GM21367 (cell line): ENCODE measurements around the gene EXOC3.
"Not testable (repeated sequence)": the region's sequence is repeated elsewhere in the genome, so short reads cannot be mapped to it uniquely, and the experiment has no call there.

ENCODE experiments used
- ATAC-seq: cut with Tn5 transposase; IDR thresholded peaks from one replicate; pipeline ENCODE4 v1.9.1; 2021; ENCODE audit not compliant: unreplicated experiment

The EXOC3 gene

GRCh38 chr5:485113-485945 lies 42.4 kb downstream of the EXOC3 start:
- no peak for ATAC-seq

DNA sequence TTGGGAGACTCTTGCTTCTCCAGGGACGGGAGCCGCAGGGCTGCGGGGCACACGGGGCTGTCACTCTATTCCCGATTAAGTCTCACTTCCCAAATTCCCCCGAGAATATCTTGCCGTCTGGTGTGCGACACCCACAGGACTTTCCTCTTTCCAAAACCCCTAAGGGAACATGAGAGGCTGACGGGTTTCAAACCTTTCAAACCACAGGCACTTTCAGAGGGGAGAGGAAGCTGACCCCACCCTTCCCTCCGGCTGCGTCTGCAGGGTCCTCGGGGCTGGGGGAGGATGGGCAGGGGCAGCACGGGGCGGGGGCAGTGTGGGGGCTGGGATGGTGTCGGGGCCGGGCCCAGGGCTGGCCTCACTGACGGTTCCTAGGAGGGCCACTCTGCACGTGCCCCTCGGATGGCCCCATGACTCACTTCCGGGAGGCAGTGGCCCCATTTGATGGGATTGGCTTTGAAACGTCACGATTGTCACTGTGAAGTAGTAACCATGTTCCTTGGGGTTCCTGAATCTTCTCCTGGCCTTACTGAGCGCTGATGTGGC lies 43.0 kb downstream of the EXOC3 start:
- no peak for ATAC-seq

DNA sequence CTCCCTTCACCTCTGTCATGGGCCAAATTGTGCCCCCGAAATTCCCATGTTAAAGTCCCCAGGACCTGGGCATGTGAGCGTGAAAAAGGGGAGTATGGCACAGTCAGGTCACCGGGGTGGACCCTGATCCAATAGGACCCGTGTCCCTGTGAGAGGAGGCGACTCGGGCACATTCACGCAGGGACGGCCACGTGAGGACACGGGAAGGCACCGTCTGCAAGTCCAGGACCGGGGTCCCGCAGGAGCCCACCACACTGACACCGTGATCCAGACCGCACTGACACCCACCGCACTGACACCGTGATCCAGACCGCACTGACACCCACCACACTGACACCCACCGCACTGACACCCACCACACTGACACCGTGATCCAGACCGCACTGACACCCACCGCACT lies 43.6 kb downstream of the EXOC3 start:
- ATAC-seq: not testable (repeated sequence)

DNA sequence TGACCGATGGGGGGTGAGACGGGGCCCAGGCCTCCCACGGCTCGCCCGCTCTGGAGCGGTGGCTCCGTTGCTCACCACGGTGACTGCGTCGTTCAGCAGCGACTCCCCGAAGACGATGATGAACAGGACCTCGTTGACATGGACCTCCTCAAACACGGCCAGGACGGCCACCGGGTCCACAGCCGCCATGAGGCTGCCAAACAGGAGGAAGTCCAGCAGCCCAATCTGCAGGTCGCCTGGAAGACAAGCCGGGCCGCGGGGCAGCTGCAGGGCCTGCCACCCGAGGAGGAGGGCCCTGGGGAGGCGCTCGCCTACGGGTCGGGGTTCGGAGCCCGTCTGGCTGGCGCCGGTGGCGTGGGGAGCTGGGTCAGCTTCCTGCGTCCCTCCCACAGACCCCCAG lies 45.3 kb downstream of the EXOC3 start:
- no peak for ATAC-seq

DNA sequence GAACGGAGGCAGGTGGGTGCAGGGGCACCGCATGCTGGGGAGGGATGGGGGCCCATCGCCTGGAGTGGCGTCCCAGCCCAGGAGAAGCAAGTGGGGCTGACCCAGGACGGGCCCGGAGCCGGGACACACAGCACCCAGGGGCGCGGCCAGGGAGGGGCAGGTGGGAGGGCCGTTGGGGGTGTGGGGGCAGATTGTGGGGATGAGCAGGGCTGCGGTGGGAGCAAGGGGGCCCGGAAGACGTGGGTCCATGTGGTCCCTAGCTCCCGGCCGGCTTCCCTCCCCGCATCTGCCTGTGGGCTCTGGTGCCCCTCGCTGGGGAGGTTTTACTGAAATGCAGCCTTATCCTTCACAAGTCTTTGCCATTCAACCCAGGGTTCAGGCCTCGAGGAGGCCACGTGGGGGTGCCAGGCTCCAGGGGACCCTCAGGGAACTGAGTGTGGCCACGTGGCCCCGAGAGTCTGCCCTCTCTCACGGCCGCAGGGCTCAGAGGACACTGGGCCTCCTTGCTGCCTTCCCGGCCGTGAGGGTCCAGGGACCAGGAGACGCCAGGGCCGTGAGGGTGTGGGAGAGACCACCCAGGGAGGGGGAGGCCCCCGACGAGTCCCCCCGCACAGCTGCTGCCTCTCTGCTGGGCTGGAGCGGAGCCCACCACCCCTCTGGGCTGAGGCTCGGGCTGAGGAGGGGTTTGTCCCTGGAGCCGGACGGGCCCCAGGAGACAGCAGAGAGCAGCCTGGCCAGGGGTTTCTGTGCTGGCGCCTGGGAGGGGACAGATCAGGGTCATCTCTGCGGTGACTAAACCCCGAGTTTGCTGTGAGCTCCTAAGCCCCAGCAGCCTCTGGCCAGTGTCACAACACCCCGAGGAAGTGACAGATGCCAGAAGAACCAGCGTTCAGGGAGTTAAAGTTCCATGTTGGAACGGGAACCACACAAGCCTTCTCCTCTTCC lies 46.0 kb downstream of the EXOC3 start:
- no peak for ATAC-seq

DNA sequence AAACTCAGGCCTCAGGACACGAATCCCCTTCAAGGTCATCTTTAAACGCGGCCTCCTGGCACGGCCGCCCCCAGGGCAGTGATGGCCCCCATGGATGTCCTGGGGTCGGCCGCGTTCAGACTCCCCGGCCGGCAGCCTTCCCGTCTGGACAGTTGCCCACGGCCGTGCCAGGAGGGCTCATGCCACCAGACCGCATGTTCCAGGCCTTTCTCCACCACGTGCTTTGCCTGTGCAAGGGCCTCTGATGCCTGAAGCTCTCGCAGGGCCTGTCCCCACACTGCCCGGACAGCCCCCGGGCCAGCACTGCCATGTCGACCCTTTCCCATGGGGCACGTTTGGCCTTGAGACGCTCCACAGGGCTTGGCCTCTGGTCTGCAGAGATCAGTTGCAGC lies 46.7 kb downstream of the EXOC3 start:
- ATAC-seq: no peak

GRCh38 chr5:490116-491106 lies 47.4 kb downstream of the EXOC3 start:
- no peak for ATAC-seq

DNA sequence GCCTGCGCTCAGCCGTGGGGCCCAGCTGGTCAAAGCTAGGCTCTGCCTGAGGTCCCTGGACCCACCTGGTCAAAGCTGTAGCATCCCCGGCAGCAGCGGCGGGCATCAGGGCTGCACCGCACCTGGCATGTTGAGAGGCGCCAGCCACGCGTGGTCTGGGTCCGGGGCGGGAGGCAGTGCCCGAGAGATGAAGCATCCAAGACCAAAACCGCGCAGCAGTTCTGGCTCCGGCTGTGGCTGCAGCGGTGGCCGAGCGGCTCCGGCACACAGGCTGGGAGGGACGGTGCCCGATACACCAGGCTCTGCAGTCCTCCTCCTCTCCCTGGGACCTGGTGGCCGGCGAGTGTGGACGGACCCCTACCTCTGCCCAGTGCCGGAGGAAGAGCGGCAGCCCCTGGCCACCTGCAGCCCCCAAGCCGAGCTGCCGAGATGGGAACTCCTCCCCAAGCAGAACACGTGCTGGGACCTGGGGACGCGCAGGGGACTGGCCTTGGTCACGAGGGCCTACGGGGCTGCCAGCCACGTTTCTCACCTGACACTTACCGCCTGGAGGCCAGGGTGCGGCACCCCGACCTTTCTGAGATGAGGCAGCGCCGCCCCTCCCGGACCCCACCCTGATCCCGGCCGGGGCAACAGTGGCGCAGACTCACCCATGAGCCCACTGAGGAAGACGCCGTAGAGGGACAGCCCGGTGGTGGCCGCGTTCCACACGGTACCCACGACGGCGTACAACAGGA lies 48.3 kb downstream of the EXOC3 start:
- no peak for ATAC-seq

DNA sequence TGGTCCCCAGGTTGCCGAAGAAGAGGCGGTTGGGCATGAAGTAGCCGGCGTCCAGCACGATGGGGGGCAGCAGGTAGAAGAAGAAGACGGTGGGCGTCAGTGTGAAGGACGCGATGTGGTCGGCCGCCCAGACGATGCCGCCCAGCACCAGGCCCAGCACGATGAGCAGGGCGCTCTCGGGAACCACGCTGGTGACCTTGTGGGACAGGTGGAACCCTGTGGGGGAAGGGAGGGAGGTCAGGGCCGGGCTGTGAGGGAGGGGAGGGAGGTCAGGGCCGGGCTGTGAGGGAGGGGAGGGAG lies 48.8 kb downstream of the EXOC3 start:
- ATAC-seq: no peak

- ATAC-seq: no peak
These were observed 49.4 kb downstream of the EXOC3 start for GRCh38 chr5:492314-492893.

GRCh38 chr5:493119-493701 lies 50.2 kb downstream of the EXOC3 start:
- ATAC-seq: no peak

GRCh38 chr5:493758-494157 lies 50.8 kb downstream of the EXOC3 start:
- ATAC-seq: no peak

- no peak for ATAC-seq
These were observed 51.8 kb downstream of the EXOC3 start for GRCh38 chr5:494667-495255.

GRCh38 chr5:496028-496427 lies 53.1 kb downstream of the EXOC3 start:
- ATAC-seq: no peak

DNA sequence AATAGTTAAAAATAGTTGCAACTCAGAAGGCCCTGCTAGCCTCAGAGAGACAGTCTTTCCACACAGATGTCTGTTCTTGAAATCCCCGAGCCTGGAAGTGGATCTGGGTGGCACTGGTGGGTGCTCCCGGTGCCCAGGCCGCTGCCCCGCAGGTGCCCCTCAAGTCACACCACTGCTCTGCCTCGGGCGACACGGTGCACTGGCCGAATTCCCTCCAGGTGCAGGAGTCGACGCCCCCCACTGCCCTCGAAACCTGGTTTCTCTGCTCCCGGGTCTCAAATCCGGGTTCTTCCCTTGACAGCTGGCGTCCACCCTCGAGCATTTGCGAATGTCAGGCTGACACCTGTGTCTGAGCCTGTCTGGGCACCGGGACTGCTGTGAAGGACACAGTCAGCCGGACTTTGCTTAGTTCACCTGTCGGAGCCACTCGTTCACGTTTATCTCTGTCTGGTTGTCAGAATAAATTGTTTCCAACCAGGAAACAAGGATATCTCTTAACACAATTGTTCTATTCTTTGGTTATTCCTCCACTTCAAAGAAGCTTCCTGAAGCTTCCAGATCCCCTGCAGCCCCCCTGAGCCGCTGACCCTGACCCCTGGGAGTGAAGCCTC lies 54.2 kb downstream of the EXOC3 start:
- ATAC-seq: no peak

DNA sequence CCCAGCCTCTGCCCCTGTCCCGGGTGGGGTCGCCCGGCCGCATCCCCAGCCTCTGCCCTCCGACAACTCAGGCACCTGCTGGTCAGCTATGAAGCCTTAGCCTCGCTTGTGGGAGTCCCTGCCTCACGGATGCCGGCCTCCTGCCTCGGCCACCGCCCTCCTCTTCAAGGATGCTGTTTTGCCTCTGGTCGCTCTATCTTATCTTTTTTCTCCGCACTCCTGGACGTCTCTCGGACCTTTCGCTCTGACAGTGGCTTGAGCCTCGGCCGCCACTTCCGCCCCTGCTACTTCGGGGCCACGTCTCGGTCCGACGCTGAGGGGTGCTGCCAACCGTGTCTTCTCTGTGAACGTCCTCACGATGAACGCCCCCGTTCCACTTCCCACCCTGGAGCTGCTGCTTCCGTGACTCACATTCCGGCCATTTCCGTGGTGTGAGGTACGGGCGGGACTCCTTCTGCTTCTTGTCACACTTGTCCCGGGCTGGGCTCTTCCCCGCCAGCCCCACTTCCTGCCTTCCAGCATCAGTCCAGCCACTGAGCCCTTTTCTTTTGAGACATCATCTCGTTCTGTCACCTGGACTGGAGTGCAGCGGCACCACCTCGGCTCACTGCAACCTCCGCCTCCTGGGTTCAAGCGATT lies 55.0 kb downstream of the EXOC3 start:
- ATAC-seq: no peak

DNA sequence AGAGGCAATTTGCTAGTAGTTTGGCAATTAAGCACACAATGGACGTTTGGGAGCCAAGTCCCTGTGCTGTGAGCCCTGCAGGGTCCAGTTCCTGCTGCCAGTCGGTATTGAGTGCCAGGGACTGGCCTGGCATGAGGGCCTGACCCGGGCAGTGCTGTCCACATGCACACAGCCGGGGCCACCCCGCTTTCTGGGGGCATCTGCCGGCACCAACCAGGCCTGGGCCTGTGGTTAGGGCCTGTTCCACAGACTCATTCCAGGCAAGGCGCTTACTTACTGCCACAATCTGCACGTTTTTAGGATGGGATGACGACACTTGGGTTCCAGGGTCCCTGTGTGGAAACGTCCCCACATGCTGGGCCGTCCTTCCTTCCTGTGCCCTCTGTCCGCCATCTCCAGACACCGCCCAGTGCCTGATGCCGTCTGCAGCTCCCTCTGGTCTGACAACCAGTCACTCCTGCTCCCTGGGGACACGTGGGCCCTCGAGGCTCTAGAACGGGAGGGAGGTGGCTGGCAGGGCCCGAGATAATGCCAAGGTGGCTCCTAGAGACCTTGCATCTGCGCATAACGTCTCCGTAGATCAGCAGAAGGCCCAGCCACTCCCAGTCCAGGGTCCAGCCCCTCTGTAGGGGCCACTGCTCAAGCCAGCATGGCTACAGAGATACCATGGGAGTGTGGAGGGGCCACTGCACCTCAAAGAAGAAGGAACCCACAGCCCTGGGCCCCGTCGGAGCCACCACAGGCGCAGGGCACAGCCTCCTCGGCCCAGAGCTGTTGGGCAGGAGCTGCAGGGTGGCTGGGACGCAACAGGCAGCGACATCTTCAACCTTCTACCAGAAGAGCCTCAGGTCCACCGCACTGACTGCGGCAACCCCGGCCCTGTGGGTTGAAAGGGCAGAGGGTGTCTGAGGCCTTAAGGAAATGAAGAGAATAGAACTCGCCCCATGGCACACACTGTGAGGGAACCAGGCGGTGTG lies 56.5 kb downstream of the EXOC3 start:
- ATAC-seq: no peak
